Heart right ventricle (tissue), 16 donors: ENCODE measurements around the gene OTUB2. TPM values are rescaled to one million over a fixed set of nuclear protein-coding genes. Genes with fewer than 3 reads are reported as not detected.

Experiments
- ATAC-seq, 8 donors: fragments of 200-7000 bp; cut with Tn5 transposase; one replicate each; pipeline ENCODE4 v1.9.1; 2020; ENCODE audit warnings: mild to moderate bottlenecking in 8 of 8, moderate library complexity in 8 of 8, moderate number of reproducible peaks in 1 of 8
- DNase-seq, 2 donors: peaks; one replicate each; pipeline ENCODE4 v3.0.0-alpha.2; 2020
- H3K27ac ChIP-seq, 10 donors: fragments of 200-600 bp; sonication (generic) in 2 of 10; one replicate each; pipeline versions ENCODE4 v1.5.0 to v1.8.0; 2020 to 2022; ENCODE audit warnings: mild to moderate bottlenecking in 3 of 10
- H3K27me3 ChIP-seq, 7 donors: fragments of 200-600 bp; one replicate each; pipeline ENCODE4 v1.8.0; 2021 to 2022; ENCODE audit warnings: mild to moderate bottlenecking in 2 of 7
- H3K36me3 ChIP-seq, 9 donors: fragments of 200-600 bp; sonication (generic) in 1 of 9; one replicate each; pipeline versions ENCODE4 v1.5.0 to v1.8.0; 2020 to 2022; ENCODE audit warnings: mild to moderate bottlenecking in 2 of 9
- H3K4me1 ChIP-seq, 9 donors: fragments of 200-600 bp; sonication (generic) in 1 of 9; one replicate each; pipeline versions ENCODE4 v1.5.0 to v1.8.0; 2020 to 2022; ENCODE audit warnings: mild to moderate bottlenecking in 4 of 9
- H3K4me3 ChIP-seq, 10 donors: fragments of 200-600 bp; sonication (generic) in 2 of 10; one replicate each; pipeline versions ENCODE4 v1.5.0 to v1.8.0; 2020 to 2022; ENCODE audit warnings: mild to moderate bottlenecking in 7 of 10, moderate library complexity in 2 of 10
- H3K9me3 ChIP-seq, 11 donors: fragments of 200-600 bp in 10 of 11; sonication (generic) in 2 of 11; one replicate each; pipeline versions ENCODE4 v1.5.0 to v1.8.0; 2013 to 2022; ENCODE audit warnings: mild to moderate bottlenecking in 2 of 11, control low read depth in 1 of 11, moderate library complexity in 1 of 11
- WGBS, 2 donors: extraction: QIAGEN DNeasy Blood & Tissue Kit; methylation state at CpG; one replicate each; pipeline ENCODE4 v1.1.7; 2013; ENCODE audit warnings: inconsistent platforms in 1 of 2; 5-methylcytosine and 5-hydroxymethylcytosine counted together
- intact Hi-C, 10 donors: fragments of 100-400 bp; cut with DNase I; formaldehyde crosslinking; loops; one replicate each; pipeline versions ENCODE4 v1.11.1 to v1.14.2; 2022
- polyA plus RNA-seq, 2 donors: library from polyadenylated mRNA; stranded (reverse); fragments of 200-250 nt; gene quantifications; one replicate each; pipeline ENCODE4 v1.2.3, GENCODE V29; 2013
- total RNA-seq, 10 donors: library from RNA; stranded (reverse); fragmentation: NEBNext Ultra II Directional in 3 of 10; extraction: Animal tissue kit (Norgen Biotek cat#: 25700) in 3 of 10; gene quantifications; one replicate each; pipeline versions ENCODE4 v1.2.1 to v1.2.4, GENCODE V29; 2021 to 2023
- TF ChIP-seq, protein P1 (sequence below), 9 donors: fragments of 200-600 bp; sonication (generic) in 2 of 9; IDR thresholded peaks; one replicate each; pipeline versions ENCODE4 v1.5.0 to v1.8.0; 2021 to 2022; ENCODE audit warnings: antibody characterized with exemption in 9 of 9, mild to moderate bottlenecking in 5 of 9, moderate library complexity in 1 of 9
- donor health status: Arrhythmogenic right ventricular cardiomyopathy.
- donor health status: ischemic (EF 13 %, LVEDD 7.1; RV severe dilation, severe dysfunction).
- donor health status: healthy with polysubstance abuse.
- donor health status: DM: no; HTN: yes; CAD: no.
- donor health status: DM: no; HTN: no; CAD: no.
- donor health status: ischemic (EF 25% LVEDD 6.9; RV normal size, moderate dysfunction).
- donor health status: ischemic (EF 25% LVEDD 5.7; RV mildly dilated, moderate dysfunction).
- donor health status: healthy.
- donor health status: DM: yes; HTN: yes; CAD: no.
- donor health status: Ischemic cardiomyopathy.
- donor health status: ischemic (EF 35%, LVEDD 5.7; RV mildly dilated, moderate dysfunction).
- donor health status: nonischemic (EF 11% LVEDD 7.7; RV severe dilation, severe dysfunction).
- donor health status: DM: yes; HTN: yes; CAD: no.
- donor health status: PGD.
- donor health status: ischemic (EF 29% LVEDD 5.4; RV normal size, mild dysfunction).
- donor health status: nonischemic (EF 23%, LVEDD 6.1; RV moderate dilation, normal function).

Gene OTUB2
- total and polyA plus RNA-seq, 12 donors, result 0.07 to 0.37 (median 0.16) TPM; not detected in 1

- H3K27ac ChIP-seq, result no peak overlapping the region
- 59 to 61% methylated on average over 7 of the region's 7 CpGs for WGBS, 2 donors
- H3K4me3 ChIP-seq, result peak overlapping the region in 9 of 10 donors; percentile 10 to 99 (median 97)
- TF ChIP-seq, protein P1, sequence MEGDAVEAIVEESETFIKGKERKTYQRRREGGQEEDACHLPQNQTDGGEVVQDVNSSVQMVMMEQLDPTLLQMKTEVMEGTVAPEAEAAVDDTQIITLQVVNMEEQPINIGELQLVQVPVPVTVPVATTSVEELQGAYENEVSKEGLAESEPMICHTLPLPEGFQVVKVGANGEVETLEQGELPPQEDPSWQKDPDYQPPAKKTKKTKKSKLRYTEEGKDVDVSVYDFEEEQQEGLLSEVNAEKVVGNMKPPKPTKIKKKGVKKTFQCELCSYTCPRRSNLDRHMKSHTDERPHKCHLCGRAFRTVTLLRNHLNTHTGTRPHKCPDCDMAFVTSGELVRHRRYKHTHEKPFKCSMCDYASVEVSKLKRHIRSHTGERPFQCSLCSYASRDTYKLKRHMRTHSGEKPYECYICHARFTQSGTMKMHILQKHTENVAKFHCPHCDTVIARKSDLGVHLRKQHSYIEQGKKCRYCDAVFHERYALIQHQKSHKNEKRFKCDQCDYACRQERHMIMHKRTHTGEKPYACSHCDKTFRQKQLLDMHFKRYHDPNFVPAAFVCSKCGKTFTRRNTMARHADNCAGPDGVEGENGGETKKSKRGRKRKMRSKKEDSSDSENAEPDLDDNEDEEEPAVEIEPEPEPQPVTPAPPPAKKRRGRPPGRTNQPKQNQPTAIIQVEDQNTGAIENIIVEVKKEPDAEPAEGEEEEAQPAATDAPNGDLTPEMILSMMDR (IDR thresholded peaks at IDR 0.05), result no peak
- H3K27me3 ChIP-seq, result no peaks in the 10 kb centered on the region
- peaks cover 10 to 65% (median 56%) of the 10 kb centered on the region in 9 donors for H3K4me1 ChIP-seq
- H3K9me3 ChIP-seq, result peaks cover 0 to 38% (median 14%) of the 10 kb centered on the region in 11 donors
- intact Hi-C loops, result loop anchor here in 2 of 10 donors (5.0 kb wide), 2 partner anchors 40 to 55 kb away; no protein-coding TSS in a partner anchor
- H3K36me3 ChIP-seq, result peaks cover 0 to 55% (median 10%) of the 10 kb centered on the region in 9 donors
- ATAC-seq (no peak), DNase-seq (no peak)
Observed at GRCh38 chr14:94077111-94077821, 51.1 kb downstream of the OTUB2 start.

DNA sequence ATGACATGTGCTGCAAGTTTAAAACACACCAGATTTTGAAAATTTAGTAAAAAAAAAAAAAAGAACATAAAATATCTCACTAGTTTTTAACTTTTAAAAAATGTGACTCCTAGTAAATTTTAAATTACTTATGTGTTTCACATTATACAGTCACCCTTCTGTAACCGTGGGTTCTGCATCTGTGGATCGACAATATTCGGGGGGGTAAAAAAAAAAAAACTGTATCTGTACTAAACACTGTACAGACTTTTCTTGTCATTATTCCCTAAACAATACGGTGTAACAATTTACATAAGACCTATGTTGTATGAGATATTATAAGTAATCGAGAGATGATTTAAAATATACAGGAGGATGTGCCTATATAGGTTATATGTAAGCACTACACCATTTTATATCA is 51.7 kb downstream of the OTUB2 start:
- intact Hi-C loops, result loop anchor here in 2 of 10 donors (5.0 kb wide), 2 partner anchors 41 to 54 kb away; no protein-coding TSS in a partner anchor
- peak overlapping the region in 9 of 10 donors; percentile 16 to 99 (median 97) for H3K4me3 ChIP-seq
- no peak overlapping the region for H3K27ac ChIP-seq
- TF ChIP-seq, protein P1 (IDR thresholded peaks at IDR 0.05), result no peak
- no peak for ATAC-seq
- no peak for DNase-seq
- H3K4me1 ChIP-seq, result peaks cover 10 to 66% (median 57%) of the 10 kb centered on the region in 9 donors
- peaks cover 0 to 55% (median 10%) of the 10 kb centered on the region in 9 donors for H3K36me3 ChIP-seq
- no peaks in the 10 kb centered on the region for H3K27me3 ChIP-seq
- H3K9me3 ChIP-seq, result peaks cover 0 to 35% (median 14%) of the 10 kb centered on the region in 11 donors
- 65 to 66% methylated on average over 5 of the region's 5 CpGs for WGBS, 2 donors

GRCh38 chr14:94079891-94080620 is 53.9 kb downstream of the OTUB2 start:
- DNase-seq, result no peak
- WGBS, 2 donors, result 2 to 3% methylated on average over 15 of the region's 15 CpGs
- Histone ChIP-seq H3K4me3 (peak overlapping the region; percentile 71 to 99 (median 97)), H3K9me3 (peaks cover 0 to 14% (median 3%) of the 10 kb centered on the region in 11 donors), H3K4me1 (peaks cover 10 to 62% (median 57%) of the 10 kb centered on the region in 9 donors), H3K36me3 (peaks cover 0 to 44% (median 10%) of the 10 kb centered on the region in 9 donors), H3K27me3 (no peaks in the 10 kb centered on the region), H3K27ac (peak overlapping the region; percentile 61 to 96 (median 92))
- intact Hi-C loops, result loop anchor here in 5 of 10 donors (2.0 to 5.0 kb wide), 7 partner anchors 29 to 57 kb away; partner anchors contain the start of genes OTUB2 (in 2 of the 5), IFI27 (in 1 of the 5) and IFI27L2 (in 1 of the 5)
- TF ChIP-seq, protein P1 (IDR thresholded peaks at IDR 0.05), result no peak
- ATAC-seq, result peak in 2 of 8 donors; percentile 29 to 31
